ENCODE results near the gene IL3. TPM values are rescaled to one million over a fixed set of nuclear protein-coding genes. Genes with fewer than 3 reads are reported as not detected.

Gene IL3
- polyA plus RNA-seq, 3 donors from 2014 or later, result 0.20 TPM; not detected in 2

Other genes starting within 250 kb of the IL3 start
- under 1 TPM in 1 of 3 donors, not detected in 2; 0.72 TPM for gene MEIKIN, start 115.0 kb upstream of the IL3 start, polyA plus RNA-seq
- 1 to 10 TPM; 2.0 to 3.1 (median 2.1) TPM for gene ACSL6, start 49.0 kb upstream of the IL3 start, polyA plus RNA-seq
- gene CSF2, start 13.1 kb downstream of the IL3 start, polyA plus RNA-seq, result under 1 TPM in 2 of 3 donors, not detected in 1; 0.43 to 0.86 TPM
- under 1 TPM in 2 of 3 donors, not detected in 1; 0.91 TPM for gene P4HA2, start 167.2 kb downstream of the IL3 start, polyA plus RNA-seq
- not detected for gene PDLIM4, start 197.0 kb downstream of the IL3 start, polyA plus RNA-seq
- not detected for gene SLC22A4, start 233.7 kb downstream of the IL3 start, polyA plus RNA-seq

Data from immature natural killer cell (primary cell).